ENCODE results near the gene ECE2. TPM values are rescaled to one million over a fixed set of nuclear protein-coding genes. Genes with fewer than 3 reads are reported as not detected.

ECE2 gene
- total RNA-seq, 4 donors from 2014 or later: not detected

- H3K27ac ChIP-seq: no peak overlapping the region
- no peak overlapping the region for H3K4me3 ChIP-seq
- TF ChIP-seq EP300 (IDR thresholded peaks at IDR 0.05; ENCODE audit: low read depth) (no peak), POLR2AphosphoS5 (IDR thresholded peaks at IDR 0.05) (no peak), POLR2A (IDR thresholded peaks at IDR 0.05) (no peak), CTCF (IDR thresholded peaks at IDR 0.05) (no peak)
- peaks cover 7 to 26% (median 12%) of the 10 kb centered on the region in 4 donors for H3K4me1 ChIP-seq
- intact Hi-C loops (cut with DNase I; ENCODE audit: low total_unique reads) (no loop called here), in situ Hi-C loops (cut with MboI; ENCODE audit: low pct_ligation_motif_present in 1 of 4, low pct_unique_long_range_greater_than_20kb in 1 of 4, low sequenced_read_pairs in 3 of 4) (no loop called here)
- no peaks in the 10 kb centered on the region for H3K27me3 ChIP-seq
- 60 to 79% methylated on average over 2 to 7 of the region's 7 CpGs for WGBS, 2 donors (ENCODE audit: low coverage in 1 of 2)
- DNase-seq: no peak
- peaks cover 0 to 12% (median 4%) of the 10 kb centered on the region in 4 donors for H3K36me3 ChIP-seq
- H3K9me3 ChIP-seq: no peaks in the 10 kb centered on the region
Measured at GRCh38 chr3:184296616-184297015, 20.8 kb downstream of the ECE2 start.

GRCh38 chr3:184298759-184299487 is 23.1 kb downstream of the ECE2 start, which contains the start of gene PSMD2:
Gene PSMD2, plus strand, starts transcription at chr3:184299241. Its CDS starts 26 bp downstream, at chr3:184299267.
- peak; percentile 84 for TF ChIP-seq POLR2A (IDR thresholded peaks at IDR 0.05)
- TF ChIP-seq EP300 (IDR thresholded peaks at IDR 0.05; ENCODE audit: low read depth): no peak
- TF ChIP-seq CTCF (IDR thresholded peaks at IDR 0.05): peak in 1 of 5 experiments; percentile 18
- TF ChIP-seq POLR2AphosphoS5 (IDR thresholded peaks at IDR 0.05): peak; percentile 75 to 94 (median 89)
- H3K4me3 ChIP-seq: peak within 1 kb of the TSS; percentile 67 to 82 (median 77)
- in situ Hi-C loops (cut with MboI; ENCODE audit: low pct_ligation_motif_present in 1 of 4, low pct_unique_long_range_greater_than_20kb in 1 of 4, low sequenced_read_pairs in 3 of 4) (no loop called here), intact Hi-C loops (cut with DNase I; ENCODE audit: low total_unique reads) (no loop called here)
- H3K27ac ChIP-seq: peak within 1 kb of the TSS; percentile 81 to 89 (median 88)
- peak; percentile 99 for DNase-seq
- no peaks in the 10 kb centered on the region for H3K9me3 ChIP-seq
- no peaks in the 10 kb centered on the region for H3K27me3 ChIP-seq
- peaks cover 7 to 26% (median 12%) of the 10 kb centered on the region in 4 donors for H3K4me1 ChIP-seq
- 0% methylated on average over 60 of the region's 78 CpGs; no CpG with 5 or more reads in 1 of the 2 donors for WGBS, 2 donors (ENCODE audit: low coverage in 1 of 2)
- peaks cover 0 to 35% (median 17%) of the 10 kb centered on the region in 4 donors for H3K36me3 ChIP-seq

DNA sequence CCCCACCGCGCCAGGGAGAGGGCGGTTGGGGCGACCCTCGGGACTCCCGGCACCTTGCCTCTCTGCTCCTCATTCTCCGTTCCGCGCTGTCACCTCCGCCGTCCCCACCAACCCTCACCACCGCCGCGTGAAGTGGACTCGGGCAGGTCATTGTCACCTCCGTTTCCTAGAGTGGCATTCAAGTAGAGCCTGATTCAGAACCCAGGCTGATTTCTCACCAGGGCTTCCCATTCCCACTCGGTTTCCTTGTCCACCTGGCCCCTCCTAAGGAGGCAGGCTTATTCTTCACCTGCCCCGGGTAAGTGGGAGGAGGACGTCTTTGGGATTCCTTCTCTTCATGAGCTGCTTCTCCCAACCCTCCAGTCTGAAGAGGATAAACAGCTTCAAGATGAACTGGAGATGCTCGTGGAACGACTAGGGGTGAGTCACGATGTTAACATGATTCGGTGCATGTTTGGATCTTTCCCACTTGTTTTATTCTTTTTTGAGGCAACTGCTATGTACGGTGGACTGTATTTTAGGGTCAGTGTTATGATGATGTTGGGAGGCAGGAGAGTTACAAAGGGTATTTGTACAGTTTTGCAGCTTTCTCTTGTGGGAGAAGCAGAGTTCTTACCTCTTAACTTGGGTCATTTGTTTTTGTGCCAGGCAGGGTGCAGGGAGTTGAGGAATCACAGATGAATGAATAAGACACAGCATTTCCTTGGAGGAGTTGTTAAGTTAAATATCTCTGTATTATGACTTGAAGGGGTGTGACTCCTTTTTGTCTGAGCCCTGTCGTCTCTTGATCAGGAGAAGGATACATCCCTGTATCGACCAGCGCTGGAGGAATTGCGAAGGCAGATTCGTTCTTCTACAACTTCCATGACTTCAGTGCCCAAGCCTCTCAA is 23.9 kb downstream of the ECE2 start:
- in situ Hi-C loops (cut with MboI; ENCODE audit: low pct_ligation_motif_present in 1 of 4, low pct_unique_long_range_greater_than_20kb in 1 of 4, low sequenced_read_pairs in 3 of 4): no loop called here

More for the DNA sequence above, 23.9 kb downstream of the ECE2 start:
- 16 to 59% methylated on average over 7 to 29 of the region's 29 CpGs for WGBS, 2 donors (ENCODE audit: low coverage in 1 of 2)
- intact Hi-C loops (cut with DNase I; ENCODE audit: low total_unique reads): loop anchor here (10.0 kb wide), 1 partner anchor 55 kb away; no protein-coding TSS in a partner anchor
- no peak for DNase-seq
- Histone ChIP-seq H3K27ac (peak overlapping the region; percentile 81 to 89 (median 87)), H3K4me1 (peaks cover 7 to 26% (median 12%) of the 10 kb centered on the region in 4 donors), H3K27me3 (no peaks in the 10 kb centered on the region), H3K36me3 (peaks cover 0 to 40% (median 20%) of the 10 kb centered on the region in 4 donors), H3K4me3 (peak overlapping the region; percentile 67 to 82 (median 77)), H3K9me3 (no peaks in the 10 kb centered on the region)
- TF ChIP-seq CTCF (IDR thresholded peaks at IDR 0.05): no peak
- no peak for TF ChIP-seq POLR2A (IDR thresholded peaks at IDR 0.05)
